Activated CD4-positive, alpha-beta T cell treated with anti-CD3 and anti-CD28 coated beads, Interleukin-2, amount 50 U/mL, for 1 hour (primary cell): ENCODE data around the gene CD1D.
A peak's percentile ranks its signal among the peaks of the same experiment; 100 is the strongest.
"Not testable (repeated sequence)": the region's sequence is repeated elsewhere in the genome, so short reads cannot be mapped to it uniquely, and the experiment has no call there.

Source experiments
- DNase-seq: peaks from one replicate; pipeline ENCODE4 v3.0.0-alpha.2; 2020

Gene CD1D

GRCh38 chr1:158180741-158181576, at the start of gene CD1D:
Gene CD1D, plus strand, starts transcription at chr1:158180895. Its CDS starts 207 bp downstream, at chr1:158181102.
- DNase-seq, result no peak

- no peak for DNase-seq
Observed at GRCh38 chr1:158131217-158131616, 49.5 kb upstream of the CD1D start.

GRCh38 chr1:158140764-158141192, 39.9 kb upstream of the CD1D start:
- DNase-seq, result no peak

GRCh38 chr1:158145173-158145719, 35.4 kb upstream of the CD1D start:
- no peak for DNase-seq

- DNase-seq, result no peak
Observed at GRCh38 chr1:158146165-158146564, 34.5 kb upstream of the CD1D start.

GRCh38 chr1:158146739-158147138, 34.0 kb upstream of the CD1D start:
- DNase-seq, result no peak

- DNase-seq, result no peak
Observed at GRCh38 chr1:158147401-158147800, 33.3 kb upstream of the CD1D start.

- no peak for DNase-seq
Observed at GRCh38 chr1:158147869-158148268, 32.8 kb upstream of the CD1D start.

- no peak for DNase-seq
Observed at GRCh38 chr1:158148468-158148867, 32.2 kb upstream of the CD1D start.

- DNase-seq, result no peak
Observed at GRCh38 chr1:158149175-158149574, 31.5 kb upstream of the CD1D start.

- DNase-seq, result peak; percentile 49
Observed at GRCh38 chr1:158149577-158150269, 31.0 kb upstream of the CD1D start.

GRCh38 chr1:158150523-158150922, 30.2 kb upstream of the CD1D start:
- DNase-seq, result no peak

GRCh38 chr1:158153179-158153578, 27.5 kb upstream of the CD1D start:
- DNase-seq, result no peak

GRCh38 chr1:158153746-158154444, 26.8 kb upstream of the CD1D start:
- DNase-seq, result no peak

GRCh38 chr1:158154501-158154900, 26.2 kb upstream of the CD1D start:
- DNase-seq, result no peak

- no peak for DNase-seq
Observed at GRCh38 chr1:158155673-158156072, 25.0 kb upstream of the CD1D start.

GRCh38 chr1:158159597-158159996, 21.1 kb upstream of the CD1D start:
- no peak for DNase-seq

- no peak for DNase-seq
Observed at GRCh38 chr1:158161446-158161845, 19.2 kb upstream of the CD1D start.

- DNase-seq, result no peak
Observed at GRCh38 chr1:158163000-158163947, 17.4 kb upstream of the CD1D start.

GRCh38 chr1:158169105-158169504, 11.6 kb upstream of the CD1D start:
- no peak for DNase-seq

- not testable (repeated sequence) for DNase-seq
Observed at GRCh38 chr1:158175915-158176314, 4.8 kb upstream of the CD1D start.

- no peak for DNase-seq
Observed at GRCh38 chr1:158176399-158176798, 4.3 kb upstream of the CD1D start.
